Measurements from ENCODE around the gene FOXRED2.

- no peak for TF ChIP-seq CTCF (IDR thresholded peaks at IDR 0.05; ENCODE audit: low read depth, low read length)
- no peak for TF ChIP-seq EZH2phosphoT487 (IDR thresholded peaks at IDR 0.05; ENCODE audit: low read depth)
Measured at GRCh38 chr22:36528341-36528740, 21.5 kb upstream of the FOXRED2 start.

All from OCI-LY3 (cell line).